ENCODE measurements around the gene LRRFIP1. TPM values are rescaled to one million over a fixed set of nuclear protein-coding genes. Genes with fewer than 3 reads are reported as not detected.

Gene LRRFIP1
- total and polyA plus RNA-seq, 9 of the 15 experiments (the other 6 are each of a cell fraction or from before 2014, with no cell fraction given), result 13.1 to 45.2 (median 31.3) TPM

DNA sequence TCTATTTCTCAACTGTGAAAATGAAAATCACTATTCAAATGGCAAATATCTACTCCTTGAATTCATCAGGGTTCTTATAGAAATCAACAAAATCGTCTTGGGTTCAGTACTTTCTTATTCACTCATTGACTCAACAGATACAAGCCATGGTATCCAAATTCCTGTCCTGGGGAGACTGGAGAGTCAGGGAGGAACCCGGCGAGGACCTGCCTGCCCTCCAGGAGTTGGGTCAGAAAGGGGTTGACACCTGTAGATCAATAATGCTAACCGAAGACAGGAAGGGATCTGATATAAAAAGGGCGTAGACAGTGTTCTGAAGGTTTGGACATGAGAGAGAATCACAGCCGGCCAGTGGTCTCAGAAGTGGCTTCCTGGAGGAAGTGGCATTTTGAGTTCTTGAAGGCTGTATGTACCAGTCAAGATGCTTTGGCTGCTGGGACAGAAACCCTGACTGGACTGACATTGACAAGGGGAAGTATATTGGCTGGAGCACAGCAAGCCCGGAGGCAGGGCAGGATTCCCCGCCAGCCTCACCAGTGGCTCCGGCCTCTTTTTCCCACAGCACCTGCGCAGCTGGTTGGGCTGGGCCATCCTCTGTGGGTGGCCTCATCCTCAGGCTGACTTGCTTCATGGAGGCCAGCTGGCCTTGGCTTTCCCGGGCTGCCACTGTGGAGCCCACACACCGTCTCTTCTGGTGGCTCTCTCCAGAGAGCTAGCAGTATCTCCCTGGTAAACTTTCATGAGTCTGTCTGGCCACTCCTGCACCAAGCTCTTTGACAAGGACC, 3.0 kb downstream of the LRRFIP1 start:
- H2AFZ ChIP-seq (ENCODE audit: low read depth, low read length), result no peak overlapping the region
- H3K9ac ChIP-seq (ENCODE audit: insufficient read depth in 1 of 2, low read depth in 2 of 2, low read length in 2 of 2), result no peak overlapping the region
- no peaks in the 10 kb centered on the region for H3K79me2 ChIP-seq (ENCODE audit: control insufficient read depth, insufficient read depth, low read length)
- no peak for DNase-seq (ENCODE audit: extremely low read depth in 1 of 4, low spot score in 3 of 4)
- no peaks in the 10 kb centered on the region; the same call in 1 of the 2 replicates for H4K20me1 ChIP-seq (replicated peaks; ENCODE audit: control insufficient read depth, insufficient read depth, low read length)
- no TSS peak for BruUV-seq (replicated peaks)
- 0% methylated on average over 7 of the region's 12 CpGs for WGBS (ENCODE audit: insufficient coverage, low coverage, missing lambda C conversion rate)
- H3K9me3 ChIP-seq (replicated peaks; ENCODE audit: control insufficient read depth, insufficient read depth, low read depth, low read length), result no peaks in the 10 kb centered on the region
- H3K4me3 ChIP-seq, result no peak overlapping the region
- TF ChIP-seq DDX20 (tag; IDR thresholded peaks at IDR 0.05; ENCODE audit: low read depth), result no peak
- no peak for TF ChIP-seq HDAC3 (IDR thresholded peaks at IDR 0.05; ENCODE audit: borderline replicate concordance, partially characterized antibody)
- no peak for TF ChIP-seq POLR2G (IDR thresholded peaks at IDR 0.05; ENCODE audit: low read depth, low read length)
- no peak for TF ChIP-seq CREB1 (IDR thresholded peaks at IDR 0.05)
- no peak for TF ChIP-seq CREB1 (CRISPR knock-in tag; IDR thresholded peaks at IDR 0.05)
- TF ChIP-seq ZNF507 (tag; conservative IDR thresholded peaks at IDR 0.05), result no peak
- no peak for TF ChIP-seq SMARCE1 (IDR thresholded peaks at IDR 0.05)
- no peak for TF ChIP-seq CHCHD3 (CRISPR knock-in tag; IDR thresholded peaks at IDR 0.05)
- CTCF ChIA-PET (ENCODE audit: low intra/inter-chr PET ratio), result no interaction called here
- H3K27ac ChIP-seq (ENCODE audit: extremely low read depth, low read depth, low read length), result no peak overlapping the region
- no peaks in the 10 kb centered on the region for H3K4me1 ChIP-seq (replicated peaks in 1 of 2; ENCODE audit: control insufficient read depth in 2 of 2, insufficient read depth in 2 of 2, low read length in 2 of 2)
- no peak overlapping the region for H3K4me2 ChIP-seq (ENCODE audit: insufficient read depth, low read length)
- H3K27me3 ChIP-seq (ENCODE audit: control insufficient read depth in 2 of 2, insufficient read depth in 2 of 2, low read length in 2 of 2), result peaks cover 6 to 61% of the 10 kb centered on the region in 2 experiments
- POLR2A ChIA-PET, result interaction anchor here (1.0 kb wide), 1 partner anchor 9 kb away, joined by 4 read pairs; no protein-coding TSS in a partner anchor
- intact Hi-C loops (cut with micrococcal nuclease), result no loop called here
- no peaks in the 10 kb centered on the region for H3K36me3 ChIP-seq (ENCODE audit: control insufficient read depth, insufficient read depth, low read length)
- no peak for FAIRE-seq
- H3K9me1 ChIP-seq (ENCODE audit: control insufficient read depth, insufficient read depth, low read length), result no peaks in the 10 kb centered on the region
- no peak for ATAC-seq
- in situ Hi-C loops (cut with MboI), result no loop called here

Data from K562 (cell line).